NT2/D1 (cell line): ENCODE measurements around the gene ZNF74.
"Not testable (repeated sequence)": the region's sequence is repeated elsewhere in the genome, so short reads cannot be mapped to it uniquely, and the experiment has no call there.

Experiments used
- DNase-seq: peaks from one replicate; pipeline ENCODE4 v3.0.0-alpha.2; 2011; ENCODE audit warnings: low read depth, low spot score
- H3K27me3 ChIP-seq: 2 replicates; pipeline ENCODE4 v1.6.0; 2011; ENCODE audit warnings: mild to moderate bottlenecking; ENCODE audit not compliant: insufficient read length, insufficient read depth
- H3K36me3 ChIP-seq: 2 replicates; pipeline ENCODE4 v1.6.1; 2011; ENCODE audit warnings: mild to moderate bottlenecking, low read length, mixed read lengths; ENCODE audit not compliant: insufficient read depth, insufficient read length
- H3K4me1 ChIP-seq: 2 replicates; pipeline ENCODE4 v1.5.1; 2011; ENCODE audit not compliant: insufficient read depth, insufficient read length
- H3K4me3 ChIP-seq: 2 replicates; pipeline ENCODE4 v1.5.1; 2011; ENCODE audit warnings: low read depth; ENCODE audit not compliant: insufficient read length
- H3K9ac ChIP-seq: 2 replicates; pipeline ENCODE4 v1.6.0; 2011; ENCODE audit warnings: low read depth; ENCODE audit not compliant: insufficient read length
- H3K9me3 ChIP-seq: 2 replicates; pipeline ENCODE4 v1.5.1; 2011; ENCODE audit warnings: mild to moderate bottlenecking, low read length; ENCODE audit not compliant: insufficient read depth
- SUZ12 ChIP-seq: IDR thresholded peaks from 2 replicates; pipeline ENCODE4 v1.6.1; 2011; ENCODE audit not compliant: insufficient read length, insufficient read depth; ENCODE audit errors: extremely low read depth
- YY1 ChIP-seq: IDR thresholded peaks from 2 replicates; pipeline ENCODE4 v1.6.1; 2011; ENCODE audit not compliant: insufficient read length, insufficient read depth
- ZNF274 ChIP-seq: IDR thresholded peaks from 2 replicates; pipeline ENCODE4 v1.6.1; 2011; ENCODE audit warnings: mild to moderate bottlenecking, low read depth, low read length

Gene ZNF74

DNA sequence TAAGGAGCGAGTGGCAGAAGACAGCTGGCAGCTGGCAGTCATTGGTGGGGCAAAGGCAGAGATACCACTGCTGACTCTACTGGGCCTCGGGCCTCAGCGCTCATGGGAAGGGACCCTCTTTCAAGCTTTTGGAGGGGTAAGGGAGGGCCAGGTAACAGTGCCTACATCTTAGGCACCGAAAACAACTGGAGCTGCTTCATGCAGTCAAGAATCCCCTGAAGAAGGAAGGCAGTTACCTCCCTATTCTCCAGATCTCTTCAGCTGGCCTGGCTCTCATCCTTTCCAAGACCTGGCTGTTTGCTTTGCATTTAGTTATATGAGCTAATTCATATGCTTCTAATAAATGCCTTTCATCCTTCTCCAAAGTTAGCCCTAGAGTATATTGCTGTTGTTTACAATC lies 15.8 kb upstream of the ZNF74 start:
- no peak overlapping the region for H3K4me3 ChIP-seq
- no peak overlapping the region for H3K9ac ChIP-seq
- DNase-seq, result no peak
- H3K9me3 ChIP-seq, result no peaks in the 10 kb centered on the region
- H3K36me3 ChIP-seq, result no peaks in the 10 kb centered on the region
- peaks cover 3% of the 10 kb centered on the region for H3K4me1 ChIP-seq
- peaks cover 2% of the 10 kb centered on the region for H3K27me3 ChIP-seq
- TF ChIP-seq SUZ12 (no peak), ZNF274 (no peak), YY1 (no peak)

DNA sequence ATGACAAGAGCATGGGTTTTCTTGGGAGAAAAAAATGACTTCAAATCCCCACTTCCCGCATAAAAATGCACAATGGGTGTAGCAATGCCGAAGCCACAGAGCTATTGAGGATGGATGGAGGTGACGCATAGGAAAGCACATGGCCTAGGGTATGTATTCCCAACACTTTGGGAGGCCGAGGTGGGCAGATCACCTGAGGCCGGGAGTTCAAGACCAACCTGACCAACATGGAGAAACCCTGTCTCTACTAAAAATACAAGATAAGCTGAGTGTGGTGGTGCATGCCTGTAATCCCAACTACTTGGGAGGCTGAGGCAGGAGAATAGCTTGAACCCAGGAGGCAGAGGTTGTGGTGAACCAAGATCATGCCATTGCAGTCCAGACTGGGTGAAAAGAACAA lies 15.3 kb upstream of the ZNF74 start:
- H3K36me3 ChIP-seq, H3K9ac ChIP-seq, H3K9me3 ChIP-seq, H3K27me3 ChIP-seq, H3K4me1 ChIP-seq, DNase-seq, H3K4me3 ChIP-seq: not testable (repeated sequence)

DNA sequence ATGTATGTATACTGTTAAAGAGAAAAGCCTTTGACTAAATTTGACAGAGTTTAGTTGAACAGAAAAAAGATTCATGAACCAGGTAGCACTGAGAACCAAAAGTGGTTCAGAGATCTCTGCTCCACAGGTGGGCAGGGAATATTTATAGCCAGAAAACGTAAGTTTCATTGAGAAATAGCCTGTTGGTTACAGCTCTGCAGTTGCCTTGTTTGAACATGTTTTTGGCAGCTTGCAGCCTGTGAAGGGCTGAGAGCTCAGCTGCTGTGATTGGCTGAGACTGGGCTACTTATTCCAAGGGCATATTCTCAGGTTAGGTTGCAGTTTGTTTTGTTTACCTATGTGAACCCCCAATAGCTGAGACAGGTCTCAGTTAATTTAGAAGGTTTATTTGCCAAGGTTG lies 13.5 kb upstream of the ZNF74 start:
- Histone ChIP-seq H3K27me3 (no peaks in the 10 kb centered on the region), H3K9me3 (no peaks in the 10 kb centered on the region), H3K9ac (no peak overlapping the region), H3K36me3 (no peaks in the 10 kb centered on the region), H3K4me1 (no peaks in the 10 kb centered on the region), H3K4me3 (no peak overlapping the region)
- no peak for DNase-seq
- no peak for TF ChIP-seq SUZ12
- no peak for TF ChIP-seq ZNF274
- no peak for TF ChIP-seq YY1

DNA sequence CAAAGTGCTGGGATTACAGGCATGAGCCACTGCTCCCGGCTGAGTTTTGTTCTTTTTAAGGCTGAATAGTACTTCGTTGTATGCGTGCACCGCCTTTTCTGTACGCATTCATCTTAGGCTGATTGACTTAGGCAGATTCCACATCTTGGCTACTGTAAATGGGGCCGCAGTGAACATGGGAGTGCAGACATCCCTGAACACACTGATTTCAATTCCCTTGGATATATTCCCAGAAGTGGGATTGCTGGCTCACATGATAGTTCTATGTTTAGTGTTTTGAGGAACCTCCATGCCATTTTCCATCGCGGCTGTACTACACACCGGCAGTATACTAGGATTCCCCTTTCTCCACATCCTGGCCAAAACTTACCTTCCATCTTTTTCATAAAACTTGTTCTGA lies 10.4 kb upstream of the ZNF74 start:
- Histone ChIP-seq H3K9me3 (peaks cover 4% of the 10 kb centered on the region; the same call in 1 of the 2 replicates), H3K36me3 (no peaks in the 10 kb centered on the region), H3K4me3 (no peak overlapping the region), H3K4me1 (no peaks in the 10 kb centered on the region), H3K9ac (no peak overlapping the region), H3K27me3 (no peaks in the 10 kb centered on the region)
- DNase-seq, result no peak
- no peak for TF ChIP-seq YY1
- TF ChIP-seq SUZ12, result no peak
- no peak for TF ChIP-seq ZNF274

DNA sequence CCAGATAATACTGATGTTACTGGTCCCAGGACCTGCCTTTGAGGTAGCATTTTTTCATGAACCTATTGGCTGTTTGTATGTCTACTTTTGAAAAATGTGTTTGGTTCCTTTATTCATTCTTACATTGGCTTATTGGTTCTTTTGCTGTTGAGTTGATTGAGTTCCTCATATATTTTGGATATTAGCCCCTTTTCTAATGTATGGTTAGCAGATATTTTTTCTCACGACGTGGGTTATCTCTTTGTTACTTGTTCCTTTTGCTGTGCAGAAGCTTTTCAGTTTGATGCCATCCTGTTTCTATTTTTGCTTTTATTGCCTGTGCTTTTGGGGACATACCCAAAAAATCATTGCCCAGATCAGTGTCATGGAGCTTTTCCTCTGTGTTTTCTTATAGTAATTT lies 9.8 kb upstream of the ZNF74 start:
- no peaks in the 10 kb centered on the region for H3K36me3 ChIP-seq
- H3K9me3 ChIP-seq, result peaks cover 6% of the 10 kb centered on the region; the same call in 1 of the 2 replicates
- TF ChIP-seq ZNF274, result no peak
- no peak overlapping the region for H3K4me3 ChIP-seq
- H3K27me3 ChIP-seq, result no peaks in the 10 kb centered on the region
- H3K4me1 ChIP-seq, result no peaks in the 10 kb centered on the region
- no peak overlapping the region for H3K9ac ChIP-seq
- no peak for DNase-seq

DNA sequence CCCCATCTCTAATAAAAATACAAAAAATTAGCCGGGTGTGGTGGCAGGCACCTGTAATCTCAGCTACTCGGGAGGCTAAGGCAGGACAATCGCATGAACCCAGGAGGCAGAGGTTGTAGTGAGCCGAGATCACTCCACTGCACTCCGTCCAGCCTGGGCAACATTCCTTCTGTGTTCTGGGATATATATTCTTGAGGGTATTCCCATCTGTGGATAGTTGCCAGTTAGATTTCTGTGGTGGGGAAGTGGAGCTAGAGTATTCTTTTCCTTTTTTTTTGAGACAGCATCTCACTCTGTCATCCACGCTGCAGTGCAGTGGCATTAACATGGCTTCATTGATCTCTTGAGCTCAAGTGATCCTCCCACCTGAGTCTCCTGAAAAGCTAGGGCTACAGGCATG lies 9.1 kb upstream of the ZNF74 start:
- H3K27me3 ChIP-seq, result no peaks in the 10 kb centered on the region
- peaks cover 9% of the 10 kb centered on the region; the same call in 1 of the 2 replicates for H3K9me3 ChIP-seq
- no peaks in the 10 kb centered on the region for H3K36me3 ChIP-seq
- H3K4me3 ChIP-seq, result no peak overlapping the region
- no peak overlapping the region for H3K9ac ChIP-seq
- no peaks in the 10 kb centered on the region for H3K4me1 ChIP-seq
- no peak for DNase-seq
- TF ChIP-seq SUZ12 (no peak), ZNF274 (no peak), YY1 (no peak)

DNA sequence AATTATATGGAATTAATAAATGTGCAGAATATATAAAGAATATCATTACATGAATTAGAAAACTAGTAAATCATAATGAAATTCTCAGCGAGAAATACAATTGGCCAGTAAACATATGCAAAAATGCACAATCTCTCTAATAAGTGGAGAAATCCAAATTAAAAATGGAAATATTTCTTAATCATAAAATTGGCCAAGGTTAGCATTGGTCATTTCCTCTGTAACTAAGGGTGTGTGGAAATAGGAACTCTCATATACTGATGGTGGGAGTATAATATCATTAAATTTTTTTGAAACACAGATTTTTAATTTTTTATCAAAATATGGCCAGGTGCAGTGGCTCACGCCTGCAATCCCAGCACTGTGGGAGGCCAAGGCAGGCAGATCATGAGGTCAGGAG lies 7.6 kb upstream of the ZNF74 start:
- H3K9ac ChIP-seq, result no peak overlapping the region
- H3K4me3 ChIP-seq, result no peak overlapping the region
- H3K9me3 ChIP-seq, result peaks cover 9% of the 10 kb centered on the region; the same call in 1 of the 2 replicates
- no peaks in the 10 kb centered on the region for H3K36me3 ChIP-seq
- DNase-seq, result no peak
- TF ChIP-seq YY1, result no peak
- H3K4me1 ChIP-seq, result no peaks in the 10 kb centered on the region
- no peaks in the 10 kb centered on the region for H3K27me3 ChIP-seq

DNA sequence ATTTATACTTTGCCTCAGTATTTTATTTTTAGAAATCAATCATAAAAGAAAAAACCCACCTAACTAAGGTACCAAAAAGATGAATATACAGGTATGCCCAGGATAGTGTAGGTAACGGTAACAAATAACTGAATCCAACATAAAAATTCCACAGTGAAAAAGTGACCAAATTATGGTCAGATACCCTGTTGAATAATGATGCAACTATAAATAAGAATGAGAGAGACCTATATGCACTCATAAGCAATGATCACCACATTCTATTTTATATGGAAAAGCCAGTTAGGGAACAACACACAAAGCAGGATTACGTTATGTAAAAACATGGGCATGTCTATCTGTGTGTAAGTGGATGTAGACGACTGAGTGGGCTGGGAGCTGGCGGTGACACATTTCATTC lies 7.0 kb upstream of the ZNF74 start:
- Histone ChIP-seq H3K27me3 (no peaks in the 10 kb centered on the region), H3K4me1 (no peaks in the 10 kb centered on the region), H3K9ac (no peak overlapping the region), H3K4me3 (no peak overlapping the region), H3K9me3 (peaks cover 9% of the 10 kb centered on the region; the same call in 1 of the 2 replicates), H3K36me3 (no peaks in the 10 kb centered on the region)
- TF ChIP-seq SUZ12 (no peak), YY1 (no peak), ZNF274 (no peak)
- DNase-seq, result no peak

DNA sequence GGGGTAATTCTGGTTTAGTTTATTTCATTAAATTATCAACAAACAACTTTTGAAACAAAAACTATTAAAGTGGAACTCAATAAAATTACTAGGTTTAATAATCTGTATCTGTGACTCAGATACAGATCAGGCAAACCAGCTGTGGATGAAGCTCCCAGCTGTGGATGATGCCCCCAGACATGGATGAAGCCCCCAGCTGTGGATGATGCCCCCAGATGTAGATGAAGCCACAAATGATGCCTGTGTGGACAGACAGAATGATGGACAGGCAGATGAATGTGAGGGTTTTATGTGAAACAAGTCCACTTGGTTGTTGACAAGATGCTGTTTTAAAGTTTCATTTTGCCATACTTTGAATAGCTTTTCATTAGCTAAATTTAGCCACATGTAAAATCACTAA lies 5.8 kb upstream of the ZNF74 start:
- Histone ChIP-seq H3K4me1 (no peaks in the 10 kb centered on the region), H3K9ac (no peak overlapping the region)

More for the DNA sequence above, 5.8 kb upstream of the ZNF74 start:
- peaks cover 9% of the 10 kb centered on the region; the same call in 1 of the 2 replicates for H3K9me3 ChIP-seq
- H3K4me3 ChIP-seq, result no peak overlapping the region
- no peak for TF ChIP-seq SUZ12
- TF ChIP-seq ZNF274, result no peak
- TF ChIP-seq YY1, result no peak
- no peaks in the 10 kb centered on the region for H3K36me3 ChIP-seq
- DNase-seq, result no peak
- H3K27me3 ChIP-seq, result no peaks in the 10 kb centered on the region
